Measurements from ENCODE around the gene GLIS1.

- TF ChIP-seq CTCF (conservative IDR thresholded peaks at IDR 0.05; ENCODE audit: low read length) (peak; percentile 51), EZH2phosphoT487 (IDR thresholded peaks at IDR 0.05; ENCODE audit: borderline replicate concordance) (no peak)
These were observed 145.1 kb downstream of the GLIS1 start for GRCh38 chr1:53593758-53594380.
